Stimulated activated CD4-positive, alpha-beta T cell treated with anti-CD3 and anti-CD28 coated beads, Interleukin-1b, Interleukin-23, amount 100 ng/mL, for 24 hours (primary cell): ENCODE results near the gene GALNT7.

Experiments used
- DNase-seq, 4 experiments: peaks; one replicate each; pipeline ENCODE4 v3.0.0-alpha.2; 2020; ENCODE audit warnings: low read depth in 4 of 4, low spot score in 1 of 4

GALNT7 gene

DNA sequence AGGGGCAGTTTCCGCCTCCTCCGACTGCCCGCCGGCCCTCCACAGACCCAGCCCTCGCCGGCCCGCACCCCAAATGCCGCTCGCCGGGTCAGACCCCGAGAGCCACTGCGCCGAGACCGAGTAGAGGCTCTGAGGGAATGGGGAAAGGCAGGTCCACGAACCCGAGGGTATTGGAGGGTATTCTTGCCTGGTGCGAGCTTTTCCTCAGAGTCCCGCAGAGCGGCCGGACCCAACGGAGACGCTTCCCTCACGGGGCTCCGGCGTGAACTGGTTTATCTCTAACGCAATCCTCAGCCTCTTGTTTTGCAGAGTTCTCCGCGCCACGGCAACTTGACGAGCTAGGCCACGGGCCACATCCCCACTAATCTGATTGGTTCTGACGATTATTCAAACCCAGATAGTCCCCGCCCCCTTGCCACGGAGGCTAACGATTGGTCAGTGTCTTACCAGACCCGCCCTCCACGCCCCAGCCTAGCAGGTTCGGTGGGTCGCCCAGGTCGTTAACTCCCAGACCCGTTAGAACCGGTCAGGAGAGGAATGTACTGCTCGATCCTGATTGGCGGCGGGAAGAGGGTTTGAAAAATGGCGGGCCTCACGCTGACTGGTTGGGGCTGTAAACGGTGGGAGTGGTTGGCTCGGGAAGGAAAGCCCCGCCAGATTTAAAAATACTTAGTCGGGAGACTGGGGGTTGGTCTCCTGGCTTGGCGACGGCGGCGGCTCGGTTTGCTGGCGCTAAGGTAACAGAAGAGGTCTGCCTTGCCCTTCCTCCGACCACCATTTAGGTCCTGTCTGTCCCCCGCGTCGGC, 165.7 kb downstream of the GALNT7 start, which contains the start of gene HMGB2:
Gene HMGB2 (minus strand): TSS at position 274 of the 806 bp plus-strand sequence. CDS start 709 bp downstream, outside the sequence.
- DNase-seq = peak; percentile 96 to 100 (median 98)

DNA sequence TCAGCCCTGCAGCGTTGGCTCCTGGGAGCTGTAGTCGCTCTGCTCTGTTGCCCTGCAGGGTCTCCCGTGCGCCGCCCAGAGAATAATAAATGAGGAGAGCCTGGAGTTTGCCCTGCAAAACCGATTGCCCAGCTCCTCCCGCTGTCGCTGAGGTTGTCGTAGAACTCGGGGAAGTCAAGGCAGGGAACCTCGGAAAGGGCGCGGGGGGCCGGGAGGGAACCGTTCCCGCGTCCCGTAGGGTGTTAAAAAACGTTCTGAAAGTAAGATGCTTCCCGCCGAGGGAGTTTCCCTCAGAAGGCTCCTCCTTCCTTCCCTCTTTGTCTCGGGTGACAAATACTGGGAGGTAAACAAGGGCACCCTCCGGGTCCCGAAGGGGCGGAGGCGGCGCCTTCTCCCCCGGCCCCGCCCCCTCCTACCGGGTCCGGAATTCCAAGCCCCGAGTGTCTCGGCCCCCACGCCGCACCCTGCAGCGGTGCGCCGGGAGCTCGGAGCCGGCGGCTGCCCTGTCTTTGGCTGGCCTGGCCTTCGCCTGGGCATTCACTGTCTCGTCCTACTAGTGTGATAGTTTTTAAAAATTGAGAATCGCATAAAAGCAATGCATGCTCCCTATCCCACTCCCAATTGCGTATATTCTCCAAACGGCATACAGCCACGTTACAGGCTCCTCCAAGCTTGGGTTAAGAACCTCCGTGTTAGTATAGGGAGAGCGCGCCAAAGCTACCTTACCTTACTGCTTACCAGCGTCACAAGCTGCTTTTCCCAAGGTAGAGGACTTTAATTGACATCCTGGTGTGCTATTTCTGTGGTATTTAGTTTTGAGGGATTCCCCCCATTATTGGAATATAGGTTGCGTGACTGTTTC, 166.5 kb downstream of the GALNT7 start:
- peak in 2 of 4 experiments; percentile 5 to 41 for DNase-seq

DNA sequence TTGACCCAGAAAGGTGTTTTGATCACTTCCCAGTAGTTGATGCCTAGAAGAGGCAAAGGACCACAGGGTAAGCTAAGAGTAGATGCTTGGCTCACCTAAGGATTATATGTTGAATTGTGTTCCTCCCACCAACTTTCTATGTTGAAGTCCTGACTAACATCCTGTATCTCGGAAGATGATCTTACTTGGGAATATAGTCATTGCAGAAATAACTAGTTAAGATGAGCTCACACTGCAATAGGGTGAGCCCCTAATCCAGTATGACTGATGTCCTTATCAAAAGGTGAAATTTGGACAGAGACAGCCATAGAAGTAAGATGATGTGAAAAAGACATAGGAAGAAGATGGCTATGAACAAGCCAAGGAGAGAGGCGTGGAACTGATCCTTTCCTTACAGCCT, 168.9 kb downstream of the GALNT7 start:
- DNase-seq = no peak

DNA sequence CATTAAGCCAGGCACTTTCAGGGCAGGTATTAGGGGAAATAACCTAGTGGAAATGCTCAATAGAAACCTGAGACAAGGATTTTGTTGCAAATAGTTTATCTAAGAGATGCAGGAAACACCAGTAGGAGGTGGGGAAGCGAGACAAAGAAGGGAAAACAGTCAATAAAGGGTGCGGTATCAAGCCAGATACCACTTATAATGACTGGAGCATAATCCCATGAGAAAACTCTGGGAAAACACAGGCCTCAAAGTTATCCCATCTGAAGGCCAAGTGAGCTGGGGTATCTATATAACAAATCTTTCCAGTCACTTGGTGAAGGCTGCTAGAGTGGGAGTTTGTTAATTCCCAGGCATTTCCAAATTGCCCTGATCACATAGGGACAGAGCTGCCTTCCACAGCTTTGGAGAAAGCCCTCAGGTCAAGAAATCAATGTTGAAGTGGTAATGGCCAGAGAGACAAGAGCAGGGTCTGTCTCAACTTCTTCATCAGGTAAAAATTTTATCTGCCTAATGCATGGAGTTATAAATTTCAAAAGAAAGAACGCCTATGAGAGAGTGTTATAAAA, 175.3 kb downstream of the GALNT7 start:
- no peak for DNase-seq

DNA sequence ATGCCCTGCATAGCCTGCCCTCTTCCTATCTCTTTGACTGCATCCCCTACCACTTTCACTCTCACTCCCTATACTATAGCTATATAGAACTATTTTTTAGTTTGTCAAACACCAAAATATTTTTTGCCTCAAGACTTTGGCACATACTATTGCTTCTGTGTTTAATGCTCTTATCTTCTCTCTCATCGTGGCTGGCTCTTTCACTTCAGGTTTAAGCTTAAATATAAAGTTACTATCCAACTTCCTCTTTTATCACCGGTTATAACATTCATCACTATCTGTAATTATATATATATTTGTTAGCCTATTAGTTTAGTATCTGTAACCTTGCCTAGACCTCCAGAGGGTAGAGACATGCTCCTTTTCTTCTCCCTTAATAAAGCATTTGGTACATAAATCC, 177.0 kb downstream of the GALNT7 start:
- DNase-seq = no peak

DNA sequence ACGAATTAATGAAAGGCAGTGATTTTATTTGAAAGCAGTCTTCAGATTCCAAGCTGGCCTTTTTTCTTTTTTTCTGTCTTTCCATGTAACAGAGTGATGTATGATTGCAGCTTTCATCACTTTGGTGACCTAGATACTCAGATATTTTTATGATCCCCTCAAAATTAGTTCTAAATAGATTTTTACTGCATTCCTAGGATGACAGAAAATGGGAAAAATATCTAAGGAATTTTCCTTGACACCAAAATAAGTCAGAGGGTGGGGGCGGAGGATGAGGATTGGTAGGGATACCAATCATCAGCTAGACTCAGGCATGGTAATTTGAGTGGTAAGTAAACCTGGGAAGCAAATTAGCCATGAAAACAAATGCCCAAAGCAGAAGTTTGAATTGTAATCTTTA, 177.5 kb downstream of the GALNT7 start:
- no peak for DNase-seq

DNA sequence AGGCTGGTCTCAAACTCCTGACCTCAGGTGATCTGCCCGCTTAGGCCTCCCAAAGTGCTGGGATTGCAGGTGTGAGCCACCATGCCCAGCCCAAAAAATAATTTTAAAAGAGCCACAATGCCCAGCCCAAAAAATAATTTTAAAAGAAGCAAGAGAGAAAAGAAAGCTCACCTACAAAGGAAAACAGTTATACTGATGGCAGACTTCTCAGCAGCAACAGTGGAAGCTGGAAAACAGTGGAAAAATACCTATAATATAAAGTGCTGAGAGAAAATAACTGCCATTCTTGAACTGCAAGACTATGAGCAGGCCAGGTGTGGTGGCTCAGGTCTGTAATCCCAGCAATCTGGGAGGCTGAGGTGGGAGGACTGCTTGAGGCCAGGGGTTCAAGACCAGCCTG, 178.9 kb downstream of the GALNT7 start:
- no peak for DNase-seq

DNA sequence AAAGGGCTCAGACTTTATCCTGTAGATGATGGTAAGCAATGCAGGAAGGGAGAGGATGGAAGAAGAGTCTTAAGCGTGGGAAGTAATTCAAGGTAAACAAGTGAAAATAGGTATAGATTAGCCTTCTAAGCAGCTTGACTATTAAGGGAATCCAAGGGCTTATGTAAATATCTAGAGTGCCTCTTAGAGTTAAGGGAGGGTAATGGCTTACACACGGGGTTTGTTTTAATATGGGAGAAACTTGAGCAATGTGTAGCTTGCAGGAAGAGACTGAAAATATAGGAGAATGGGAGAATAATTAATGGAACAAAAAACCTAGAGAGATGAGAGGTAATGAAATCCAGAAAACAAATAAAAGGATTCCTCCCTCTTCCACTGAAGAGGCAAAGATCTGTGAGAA, 189.3 kb downstream of the GALNT7 start:
- no peak for DNase-seq

DNA sequence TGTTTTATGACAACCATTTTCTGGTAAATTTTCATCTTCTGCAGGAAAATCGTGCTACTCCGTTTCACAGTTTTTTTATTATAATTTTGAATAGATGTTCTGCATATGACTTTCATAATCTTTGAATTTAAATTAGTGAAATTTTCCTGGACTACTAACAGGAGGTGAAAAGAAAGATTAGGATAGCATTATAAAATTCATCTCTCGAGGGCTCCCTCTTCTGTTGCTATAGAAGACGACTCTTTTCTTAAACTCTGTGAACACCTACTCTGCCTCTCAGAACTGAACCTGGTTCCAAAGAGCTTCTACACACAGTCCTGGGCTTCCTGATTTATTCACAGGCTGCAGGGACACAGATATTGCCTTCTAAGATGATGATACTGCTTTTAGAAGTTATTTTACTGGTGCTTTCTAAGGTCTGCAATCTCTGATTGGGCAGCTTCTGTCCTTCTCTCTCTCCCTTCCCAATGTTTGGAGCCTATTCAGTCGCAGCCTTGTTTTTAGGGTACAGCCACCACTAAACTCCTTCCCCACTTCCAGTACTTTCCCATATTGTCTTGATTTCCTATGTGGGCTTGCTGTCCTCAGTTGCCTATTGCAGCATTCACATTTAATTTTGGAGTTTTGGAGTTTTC, 192.1 kb downstream of the GALNT7 start:
- DNase-seq = no peak

DNA sequence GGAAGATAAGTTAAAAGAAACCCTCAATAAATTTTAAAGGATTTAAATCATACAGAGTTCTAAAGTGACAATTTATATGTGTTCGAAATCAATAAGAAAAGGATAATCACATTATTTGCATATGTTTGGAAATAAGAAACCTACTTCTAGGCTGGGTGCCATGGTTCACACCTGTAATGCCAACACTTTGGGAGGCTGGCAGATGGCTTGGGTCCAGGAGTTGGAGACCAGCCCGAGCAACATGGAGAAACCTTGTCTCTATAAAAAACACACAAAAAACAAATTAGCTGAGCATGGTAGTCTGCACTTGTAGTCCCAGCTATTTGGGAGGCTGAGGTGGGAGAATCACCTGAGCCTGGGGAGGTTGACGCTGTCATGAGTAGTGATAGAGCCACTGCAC, 194.1 kb downstream of the GALNT7 start:
- no peak for DNase-seq

DNA sequence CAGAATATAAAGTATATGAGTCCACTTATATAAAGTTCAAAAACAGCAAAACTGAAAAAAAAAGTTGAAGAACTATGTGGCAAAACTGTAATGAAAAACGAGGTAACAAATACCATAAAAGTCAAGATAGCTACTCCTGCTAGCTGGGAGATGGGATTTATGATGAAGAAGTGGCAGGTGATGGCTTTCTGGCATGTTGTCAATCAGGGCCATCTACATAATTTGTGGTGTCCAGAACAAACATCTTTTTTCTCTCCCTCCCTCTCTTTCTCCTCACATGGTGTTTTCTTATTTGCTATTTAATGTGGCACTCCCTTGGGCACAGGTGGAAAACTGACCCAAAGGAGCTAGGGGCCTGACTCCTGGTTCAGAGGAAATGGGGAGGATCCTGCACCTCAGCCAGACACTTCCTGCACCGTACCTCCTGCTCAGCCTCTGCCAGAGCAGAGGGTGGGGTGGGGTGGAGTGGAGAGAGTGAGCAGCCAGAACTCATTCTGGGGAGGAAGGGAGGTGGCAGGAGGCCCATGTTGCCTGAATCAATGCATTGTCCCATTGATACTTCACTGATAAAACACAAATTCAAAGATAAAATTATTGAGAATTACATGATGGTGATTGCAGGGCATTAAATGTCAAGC, 196.9 kb downstream of the GALNT7 start:
- no peak for DNase-seq

DNA sequence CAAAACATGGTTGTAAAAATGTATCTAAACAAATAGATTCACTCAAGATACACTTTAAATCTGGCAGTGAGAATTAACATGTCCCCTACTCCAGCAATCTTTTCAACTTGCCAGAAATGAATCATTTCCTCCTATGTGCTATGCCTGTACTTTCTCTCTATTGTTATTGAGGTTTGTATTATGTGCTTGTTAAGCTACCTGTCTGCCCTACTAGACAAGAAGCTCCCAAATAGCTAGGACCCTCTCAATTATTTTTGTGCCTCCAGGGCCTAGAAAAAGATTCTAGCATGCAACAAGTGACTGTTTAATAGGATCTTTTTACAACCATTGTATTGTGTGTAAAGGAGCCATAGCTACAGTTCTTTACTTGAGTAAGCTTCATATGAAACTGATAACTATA, 198.7 kb downstream of the GALNT7 start:
- DNase-seq = no peak

DNA sequence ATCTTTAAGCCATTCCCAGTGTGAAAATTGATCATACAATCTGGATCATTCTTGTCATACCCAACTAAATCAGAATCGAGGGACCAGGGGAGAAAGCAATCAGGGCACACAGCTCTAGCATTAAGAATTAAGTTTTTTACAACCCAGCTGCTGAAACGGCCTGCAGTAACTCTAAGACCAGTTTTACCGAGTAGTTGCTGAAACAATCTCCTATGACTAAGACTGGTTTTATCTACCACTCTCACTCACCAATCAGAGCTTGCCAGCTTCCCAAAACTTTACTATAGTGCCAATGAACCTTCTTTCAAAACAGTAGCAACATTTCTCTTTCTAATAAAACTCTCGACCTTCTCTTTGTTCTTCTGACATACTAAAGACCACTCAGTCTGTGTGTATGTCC, 199.3 kb downstream of the GALNT7 start:
- DNase-seq = no peak

DNA sequence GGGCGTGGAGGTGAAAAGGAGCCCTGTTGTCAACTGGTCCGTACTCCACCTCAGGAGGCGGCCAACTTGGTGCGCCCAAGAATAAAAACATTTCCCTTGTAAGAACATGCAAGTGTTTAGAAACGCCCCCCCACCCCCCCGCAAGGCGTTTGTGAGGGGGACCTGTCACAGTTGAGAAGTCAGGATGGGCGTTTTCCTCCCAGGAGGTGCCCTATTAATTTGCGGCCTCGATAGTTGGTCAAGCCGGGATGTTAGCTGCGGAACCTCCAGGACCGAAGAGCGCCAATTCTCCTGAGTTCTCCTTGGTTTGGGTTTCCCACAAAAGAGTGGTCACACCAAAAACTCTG, 201.5 kb downstream of the GALNT7 start:
- DNase-seq = peak; percentile 22 to 30 (median 26)

DNA sequence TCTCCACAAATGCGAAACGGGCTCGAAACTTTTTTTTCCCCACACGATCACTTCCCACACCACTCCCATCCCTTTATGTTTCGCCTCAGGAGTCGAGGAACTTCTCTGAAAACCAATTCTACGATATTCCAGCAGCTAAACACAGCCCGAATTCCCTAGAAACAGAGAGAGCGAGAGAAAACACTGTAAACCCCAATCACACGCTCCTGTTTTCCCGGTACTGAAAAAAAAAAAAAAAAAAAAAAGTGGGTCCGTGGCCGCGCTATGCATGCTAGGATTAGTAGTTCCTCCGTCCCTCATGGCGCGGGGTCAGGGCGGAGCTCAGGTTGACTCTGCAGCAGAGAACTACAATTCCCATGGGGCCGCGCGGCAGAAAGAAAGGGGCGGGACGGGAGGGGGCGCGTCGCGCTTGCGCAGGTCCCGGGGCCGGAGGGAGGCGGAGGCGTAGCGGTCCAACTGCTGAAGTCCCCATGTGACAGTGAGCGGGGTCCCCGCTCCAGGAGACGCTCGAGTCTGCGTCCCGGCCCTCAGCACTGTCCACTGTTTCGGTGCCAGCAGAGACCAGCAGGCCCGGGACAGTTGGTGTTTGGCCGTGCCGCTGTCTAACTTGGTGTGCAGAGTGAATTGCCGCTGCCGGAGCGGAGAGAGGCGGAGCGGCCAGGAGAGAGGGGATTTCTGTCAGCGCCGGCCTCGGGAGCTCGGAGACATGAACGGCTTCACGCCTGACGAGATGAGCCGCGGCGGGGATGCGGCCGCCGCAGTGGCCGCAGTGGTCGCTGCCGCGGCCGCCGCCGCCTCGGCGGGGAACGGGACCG, 202.1 kb downstream of the GALNT7 start, which contains the start of gene SAP30:
Gene SAP30 (plus strand): TSS at position 478 of the 815 bp plus-strand sequence. CDS start 229 bp downstream, at position 707.
- peak; percentile 91 to 96 (median 94) for DNase-seq

DNA sequence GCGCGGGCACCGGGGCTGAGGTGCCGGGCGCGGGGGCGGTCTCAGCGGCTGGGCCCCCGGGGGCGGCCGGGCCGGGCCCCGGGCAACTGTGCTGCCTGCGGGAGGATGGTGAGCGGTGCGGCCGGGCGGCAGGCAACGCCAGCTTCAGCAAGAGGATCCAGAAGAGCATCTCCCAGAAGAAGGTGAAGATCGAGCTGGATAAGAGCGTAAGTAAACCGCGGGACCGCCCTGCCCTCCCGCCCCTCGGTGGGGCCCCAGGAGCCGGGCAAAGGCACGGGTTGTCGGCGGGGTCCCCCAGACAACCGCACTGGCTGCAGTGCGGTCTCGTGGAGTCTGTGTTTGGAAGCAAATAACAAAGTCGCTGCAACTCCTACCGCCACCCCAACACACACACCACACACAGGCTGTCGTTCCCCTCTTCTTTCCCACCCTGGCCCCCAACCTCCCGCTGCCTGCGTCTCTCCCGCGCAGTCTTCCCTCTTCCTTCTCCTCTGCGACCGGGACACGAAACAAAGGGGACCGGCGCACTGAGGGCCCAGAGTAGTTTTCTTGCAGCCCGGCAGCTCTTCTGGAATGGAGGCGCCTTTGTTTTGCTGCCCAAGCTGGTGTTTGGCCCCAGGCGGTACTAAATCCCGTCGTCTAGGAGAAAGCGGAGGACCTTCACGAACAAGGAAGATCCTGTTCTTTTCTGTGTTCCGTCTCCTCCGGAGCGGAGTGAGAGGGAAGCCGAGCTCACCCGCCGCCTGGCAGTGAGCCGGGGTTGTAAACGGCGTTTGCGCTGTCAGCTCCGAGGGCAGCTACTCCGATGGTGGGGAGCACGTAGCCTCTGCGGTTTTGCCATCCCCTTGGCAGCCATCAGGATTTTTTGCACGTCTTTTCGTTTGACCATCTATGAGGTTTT, 202.9 kb downstream of the GALNT7 start:
- peak; percentile 7 to 18 (median 12) for DNase-seq
